CD4-positive, alpha-beta T cell (primary cell): ENCODE results near the gene KIAA1671. TPM values are rescaled to one million over a fixed set of nuclear protein-coding genes. Genes with fewer than 3 reads are reported as not detected.

ENCODE experiments used
- ATAC-seq: fragments of 200-7000 bp; cut with Tn5 transposase; one replicate; pipeline ENCODE4 v1.10.0; 2022; ENCODE audit warnings: mild to moderate bottlenecking; ENCODE audit not compliant: poor library complexity
- CTCF ChIA-PET: fragments of 350-600 bp; sonication (Branson Sonifier 250); formaldehyde crosslinking; loops from one replicate; lab custom pipeline; 2021; ENCODE audit warnings: antibody characterized with exemption, inconsistent platforms; lab: Charles Lee
- POLR2A ChIA-PET: fragments of 350-600 bp; sonication (Branson Sonifier 250); formaldehyde crosslinking; loops from one replicate; lab custom pipeline; 2021; ENCODE audit warnings: antibody characterized with exemption, inconsistent platforms; lab: Charles Lee
- DNase-seq, 14 experiments: peaks; one replicate each; pipeline ENCODE4 v3.0.0-alpha.2; 2013 to 2020; ENCODE audit warnings: mixed read lengths in 2 of 14
- H3K27ac ChIP-seq, 2 donors: one replicate each; pipeline versions ENCODE4 v1.5.1 to v1.7.0; 2013; ENCODE audit warnings: low read length in 2 of 2, low read depth in 1 of 2, mild to moderate bottlenecking in 1 of 2
- H3K27me3 ChIP-seq, 2 experiments: 1 replicate in 1 of 2; 2 replicates in 1 of 2; pipeline versions ENCODE4 v1.6.1 to v1.7.0; 2013; ENCODE audit warnings: low read length in 2 of 2, control low read depth in 1 of 2, mild to moderate bottlenecking in 1 of 2, moderate library complexity in 1 of 2; ENCODE audit not compliant: insufficient read depth in 2 of 2, control insufficient read depth in 1 of 2
- H3K36me3 ChIP-seq: one replicate; pipeline ENCODE4 v1.6.1; 2013; ENCODE audit warnings: low read length, control low read depth; ENCODE audit not compliant: insufficient read depth
- H3K4me1 ChIP-seq: one replicate; pipeline ENCODE4 v1.6.1; 2013; ENCODE audit warnings: low read length, control low read depth; ENCODE audit not compliant: insufficient read depth
- H3K4me3 ChIP-seq: one replicate; pipeline ENCODE4 v1.5.1; 2013; ENCODE audit warnings: mild to moderate bottlenecking, low read length, moderate library complexity
- H3K9me3 ChIP-seq, 2 experiments: 1 replicate in 1 of 2; 2 replicates in 1 of 2; pipeline versions ENCODE4 v1.6.1 to v1.7.0; 2013; ENCODE audit warnings: low read length in 2 of 2, mild to moderate bottlenecking in 2 of 2, control low read depth in 1 of 2, moderate library complexity in 1 of 2; ENCODE audit not compliant: control insufficient read depth in 1 of 2, insufficient read depth in 1 of 2
- H3K27ac Mint-ChIP-seq: one replicate; pipeline ENCODE4 v1.8.0; 2020; ENCODE audit warnings: mixed read lengths
- H3K27me3 Mint-ChIP-seq: one replicate; pipeline ENCODE4 v1.8.0; 2021; ENCODE audit warnings: mixed read lengths
- H3K36me3 Mint-ChIP-seq: one replicate; pipeline ENCODE4 v1.8.0; 2021; ENCODE audit warnings: low read depth, mixed read lengths
- H3K4me1 Mint-ChIP-seq: one replicate; pipeline ENCODE4 v1.8.0; 2021; ENCODE audit warnings: low read depth, mixed read lengths
- H3K4me3 Mint-ChIP-seq: one replicate; pipeline ENCODE4 v1.8.0; 2020; ENCODE audit warnings: mild to moderate bottlenecking, mixed read lengths
- H3K9me3 Mint-ChIP-seq: one replicate; pipeline ENCODE4 v1.8.0; 2020; ENCODE audit warnings: mixed read lengths
- CTCF ChIP-seq: fragments of 200-600 bp; IDR thresholded peaks from one replicate; pipeline ENCODE4 v1.8.0; 2022; ENCODE audit warnings: antibody characterized with exemption, mild to moderate bottlenecking
- intact Hi-C, 2 experiments: fragments of 100-400 bp; cut with DNase I in 1 of 2; cut with micrococcal nuclease in 1 of 2; formaldehyde crosslinking; loops; one replicate each; pipeline versions ENCODE4 v1.15.1 to v1.9.0; 2023 to 2025; cut with DNase I, micrococcal nuclease
- total RNA-seq, 174 experiments: library from RNA in 2 of 174; stranded (reverse) in 2 of 174; gene quantifications; one replicate each; pipeline ENCODE4 v1.2.3 and lab custom pipeline; 2021 to 2026

KIAA1671 gene
- total RNA-seq, 2 experiments from 2014 or later, result 2.6 to 2.9 TPM

DNA sequence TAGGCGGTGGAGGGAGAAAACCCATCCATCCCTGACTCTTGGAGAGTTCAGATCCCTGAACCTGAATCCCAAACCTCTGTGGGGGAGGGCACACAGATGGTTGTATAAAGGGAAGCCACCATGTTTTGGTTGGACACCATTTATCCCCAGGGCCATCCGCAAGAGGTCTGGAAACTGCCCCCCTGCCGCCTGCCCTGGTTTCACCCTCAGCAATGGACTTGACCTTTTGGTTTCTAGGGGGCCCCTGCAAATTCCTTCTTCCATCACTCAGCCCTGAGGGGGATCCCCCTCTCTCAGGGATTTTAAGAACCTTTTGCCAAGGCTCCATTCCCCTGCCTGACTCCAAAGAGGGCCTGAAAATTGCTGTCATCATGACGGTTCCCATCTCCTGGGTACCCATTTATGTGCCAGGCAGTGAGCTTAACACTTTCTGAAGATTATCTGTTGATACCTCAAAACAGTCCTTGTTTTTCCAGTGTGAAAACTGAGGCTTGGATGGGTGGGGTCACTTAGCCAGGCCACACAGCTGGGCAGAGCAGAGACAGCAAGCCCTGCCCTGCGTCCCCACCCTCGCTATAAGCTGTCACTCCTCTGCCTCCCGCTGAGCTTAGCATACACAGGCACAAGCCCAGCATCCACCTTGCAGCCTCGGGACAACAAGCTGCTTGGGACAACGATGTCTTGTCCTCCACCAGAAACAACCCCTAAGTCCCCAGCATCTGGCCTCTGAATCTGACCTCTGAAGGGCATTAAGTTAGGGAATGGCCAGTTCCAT, 213.9 kb downstream of the KIAA1671 start:
- ChIA-PET CTCF (no interaction called here), POLR2A (no interaction called here)
- Histone ChIP-seq H3K9me3 (no peaks in the 10 kb centered on the region), H3K4me1 (no peaks in the 10 kb centered on the region), H3K27me3 (no peaks in the 10 kb centered on the region), H3K27ac (no peak overlapping the region), H3K4me3 (no peak overlapping the region), H3K36me3 (no peaks in the 10 kb centered on the region)
- Mint-ChIP-seq H3K9me3 (no peaks in the 10 kb centered on the region), H3K4me3 (no peak overlapping the region), H3K4me1 (no peaks in the 10 kb centered on the region), H3K27ac (no peak overlapping the region), H3K27me3 (no peaks in the 10 kb centered on the region), H3K36me3 (peaks cover 4% of the 10 kb centered on the region)
- intact Hi-C loops, result loop anchor here in 1 of 2 experiments (10.0 kb wide), 1 partner anchor 52 kb away; no protein-coding TSS in a partner anchor
- TF ChIP-seq CTCF, result no peak
- no peak for ATAC-seq
- no peak for DNase-seq

DNA sequence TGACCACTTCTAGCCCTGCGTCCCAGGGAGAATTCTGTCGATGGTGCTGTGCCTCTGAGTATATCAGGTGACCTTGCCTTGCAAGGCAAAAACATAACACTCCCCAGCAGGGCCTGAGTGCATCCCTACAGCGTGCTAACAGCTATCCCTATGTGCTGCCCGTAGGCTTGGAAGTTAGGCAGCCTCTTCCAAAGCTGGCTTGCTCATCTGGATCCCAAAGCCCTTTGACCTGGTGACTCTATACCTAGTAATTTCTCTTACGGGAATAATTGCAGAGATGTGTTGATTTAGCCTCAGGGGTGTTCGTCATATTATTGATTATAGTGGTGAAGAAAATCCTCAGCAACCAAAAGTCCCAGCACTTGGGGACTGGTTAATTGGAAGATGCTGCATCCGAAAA, 214.6 kb downstream of the KIAA1671 start:
- H3K36me3 ChIP-seq, result no peaks in the 10 kb centered on the region
- no peaks in the 10 kb centered on the region for H3K9me3 ChIP-seq
- H3K4me3 Mint-ChIP-seq, result no peak overlapping the region
- CTCF ChIA-PET, result no interaction called here
- DNase-seq, result no peak
- H3K9me3 Mint-ChIP-seq, result no peaks in the 10 kb centered on the region
- H3K36me3 Mint-ChIP-seq, result peaks cover 10% of the 10 kb centered on the region
- no peak overlapping the region for H3K27ac Mint-ChIP-seq
- H3K4me3 ChIP-seq, result no peak overlapping the region
- no peaks in the 10 kb centered on the region for H3K27me3 Mint-ChIP-seq
- no peaks in the 10 kb centered on the region for H3K4me1 ChIP-seq
- POLR2A ChIA-PET, result no interaction called here
- no peak overlapping the region for H3K27ac ChIP-seq
- H3K27me3 ChIP-seq, result no peaks in the 10 kb centered on the region
- intact Hi-C loops, result loop anchor here in 1 of 2 experiments (10.0 kb wide), 1 partner anchor 52 kb away; no protein-coding TSS in a partner anchor
- TF ChIP-seq CTCF, result no peak
- no peaks in the 10 kb centered on the region for H3K4me1 Mint-ChIP-seq
- no peak for ATAC-seq

DNA sequence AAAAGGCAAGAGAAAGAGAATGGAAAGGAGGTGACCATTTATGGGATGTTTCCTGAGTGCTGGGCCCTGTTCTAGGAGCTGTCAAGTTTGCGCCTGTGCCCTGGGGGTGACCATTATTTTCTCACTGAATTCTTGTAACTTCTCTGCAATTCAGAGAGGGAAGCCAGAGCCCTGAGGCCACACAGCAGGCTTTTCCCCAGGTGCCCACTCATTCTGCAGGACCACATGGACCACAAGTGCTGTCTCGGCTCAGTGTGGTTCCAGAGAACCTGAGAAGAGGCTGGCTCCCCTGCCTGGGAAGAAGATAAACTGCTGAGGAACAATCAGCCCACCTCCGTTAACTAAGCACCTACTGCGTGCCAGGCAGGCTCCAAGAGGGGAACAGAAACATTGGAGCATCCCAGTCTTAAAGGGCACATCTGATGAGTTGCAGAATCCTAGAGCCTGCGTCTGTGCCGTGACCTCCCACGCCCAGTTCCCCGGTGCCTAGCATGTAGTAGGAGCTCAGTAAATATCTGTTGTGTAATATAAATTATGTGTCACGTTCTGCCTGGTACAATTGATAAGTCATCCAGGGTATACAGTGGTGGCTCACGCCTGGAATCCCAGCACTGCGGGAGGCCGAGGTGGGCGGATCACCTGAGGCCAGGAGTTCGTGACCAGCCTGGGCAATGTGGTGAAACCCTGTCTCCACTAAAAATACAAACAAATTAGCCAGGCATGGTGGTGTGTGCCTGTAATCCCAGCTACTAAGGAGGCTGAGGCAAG, 215.5 kb downstream of the KIAA1671 start:
- Histone ChIP-seq H3K9me3 (no peaks in the 10 kb centered on the region), H3K27ac (no peak overlapping the region), H3K27me3 (no peaks in the 10 kb centered on the region), H3K4me1 (no peaks in the 10 kb centered on the region), H3K4me3 (no peak overlapping the region), H3K36me3 (no peaks in the 10 kb centered on the region)
- ChIA-PET CTCF (no interaction called here), POLR2A (no interaction called here)
- DNase-seq (no peak), ATAC-seq (no peak)
- Mint-ChIP-seq H3K27ac (no peak overlapping the region), H3K27me3 (no peaks in the 10 kb centered on the region), H3K4me3 (no peak overlapping the region), H3K36me3 (peaks cover 20% of the 10 kb centered on the region), H3K4me1 (no peaks in the 10 kb centered on the region), H3K9me3 (no peaks in the 10 kb centered on the region)
- no peak for TF ChIP-seq CTCF
- intact Hi-C loops, result loop anchor here in 1 of 2 experiments (10.0 kb wide), 1 partner anchor 53 kb away; no protein-coding TSS in a partner anchor
